Right lobe of liver (tissue), 4 donors: ENCODE results near the gene PDE10A.

Source experiments
- CTCF ChIP-seq, 4 donors: fragments of 200-600 bp in 3 of 4; fragments of 450-650 bp in 1 of 4; IDR thresholded peaks; one replicate each; pipeline versions ENCODE4 v1.5.1 to v1.8.0; 2016 to 2022; ENCODE audit warnings: antibody characterized with exemption in 4 of 4, mild to moderate bottlenecking in 2 of 4
- POLR2A ChIP-seq: fragments of 450-650 bp; IDR thresholded peaks from one replicate; pipeline ENCODE4 v1.6.1; 2017; ENCODE audit warnings: antibody characterized with exemption, mild to moderate bottlenecking
- donor health status: DM: no; HTN: no; CAD: no.
- donor health status: DM: no; HTN: no; CAD: no.
- donor health status: DM: no; HTN: yes; CAD: no.

DNA sequence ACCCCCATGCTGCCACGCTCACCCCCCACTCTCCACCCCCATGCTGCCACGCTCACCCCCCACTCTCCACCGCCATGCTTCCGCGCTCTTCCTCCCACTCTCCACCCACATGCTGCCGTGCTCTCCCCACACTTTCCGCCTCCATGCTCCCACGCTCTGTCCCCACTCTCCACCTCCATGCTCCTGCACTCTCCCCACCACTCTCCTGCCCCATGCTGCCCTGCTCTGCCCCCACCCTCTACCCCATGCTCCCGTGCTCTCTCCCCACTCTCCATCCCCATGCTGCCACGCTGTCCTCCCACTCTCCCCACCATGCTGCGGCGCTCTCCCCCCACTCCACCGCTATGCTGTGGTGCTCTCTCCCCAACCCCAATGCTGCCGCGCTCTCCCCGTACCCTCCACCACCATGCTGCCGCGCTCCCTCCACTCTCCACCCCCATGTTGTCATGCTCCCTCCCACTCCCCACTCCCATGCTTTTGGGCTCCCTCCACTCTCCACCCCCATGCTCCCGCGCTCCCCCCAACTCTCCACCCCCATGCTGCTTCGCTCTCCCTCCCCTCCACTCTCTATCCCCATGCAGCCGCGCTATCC lies 46.0 kb upstream of the PDE10A start:
- TF ChIP-seq CTCF (IDR thresholded peaks at IDR 0.05) (no peak), POLR2A (no peak)
